H1 (cell line): ENCODE data around the gene STK11IP.

Experiments
- ASH2L ChIP-seq: fragments of 200-600, 300-600 bp; sonication (generic); IDR thresholded peaks from one replicate; pipeline ENCODE4 v1.7.1; 2017; ENCODE audit warnings: low read length
- CBX5 ChIP-seq: fragments of 300-800, 300-1000 bp; sonication (generic); IDR thresholded peaks from 2 replicates; pipeline ENCODE4 v1.7.1; 2016; ENCODE audit warnings: antibody characterized with exemption, low read length, low read depth
- CTCF ChIP-seq, 3 experiments: IDR thresholded peaks; 1 replicate in 2 of 3; 2 replicates in 1 of 3; pipeline versions ENCODE4 v1.5.1 to v1.6.1; 2011; ENCODE audit warnings: low read length in 3 of 3, mild to moderate bottlenecking in 3 of 3, inconsistent platforms in 2 of 3, low read depth in 1 of 3, moderate library complexity in 1 of 3; ENCODE audit not compliant: insufficient read depth in 1 of 3; ENCODE audit errors: control extremely low read depth in 1 of 3
- MAFK ChIP-seq: IDR thresholded peaks from 2 replicates; pipeline ENCODE4 v1.6.1; 2012; ENCODE audit warnings: low read depth, mild to moderate bottlenecking, improper control_type of control experiment, low read length
- POLR2AphosphoS5 ChIP-seq: IDR thresholded peaks from 2 replicates; pipeline ENCODE4 v1.6.1; 2011; ENCODE audit warnings: low read depth, low read length
- SIN3A ChIP-seq, 2 experiments: IDR thresholded peaks in 1 of 2; conservative IDR thresholded peaks in 1 of 2; 2 replicates each; pipeline ENCODE4 v1.6.1; 2011 to 2012; ENCODE audit warnings: low read length in 2 of 2, improper control_type of control experiment in 1 of 2, low read depth in 1 of 2, mild to moderate bottlenecking in 1 of 2
- SP1 ChIP-seq: IDR thresholded peaks from 2 replicates; pipeline ENCODE4 v1.6.1; 2011; ENCODE audit warnings: low read depth, low read length

GRCh38 chr2:219572237-219573001 lies 25.2 kb upstream of the STK11IP start, which contains the start of gene INHA:
- TF ChIP-seq CBX5 (no peak), MAFK (no peak), POLR2AphosphoS5 (no peak), CTCF (IDR thresholded peaks at IDR 0.05; ENCODE audit: control extremely low read depth in 1 of 3, insufficient read depth in 1 of 3, low read depth in 1 of 3, low read length in 3 of 3) (no peak), ASH2L (no peak), SIN3A (conservative IDR thresholded peaks at IDR 0.05 in 1 of 2, IDR thresholded peaks at IDR 0.05 in 1 of 2; ENCODE audit: low read depth in 1 of 2, low read length in 2 of 2) (no peak), SP1 (no peak)
